Smooth muscle cell (in vitro differentiated cells): ENCODE data around the gene CRCP. TPM values are rescaled to one million over a fixed set of nuclear protein-coding genes. Genes with fewer than 3 reads are reported as not detected.
"Not testable (repeated sequence)": the region's sequence is repeated elsewhere in the genome, so short reads cannot be mapped to it uniquely, and the experiment has no call there.

Experiments
- DNase-seq: peaks from one replicate; lab custom pipeline; 2025; ENCODE audit not compliant: unreplicated experiment; lab: John Stamatoyannopoulos, UW
- H2AFZ ChIP-seq: fragments of 200-600 bp; sonication (generic); 2 replicates; pipeline ENCODE4 v1.6.0; 2016; ENCODE audit warnings: antibody characterized with exemption, low read depth, mild to moderate bottlenecking
- H3F3A ChIP-seq: fragments of 200-600 bp; sonication (generic); 2 replicates; pipeline ENCODE4 v1.6.0; 2017; ENCODE audit warnings: antibody characterized with exemption, low read depth
- H3K27ac ChIP-seq: fragments of 200-600 bp; sonication (generic); 2 replicates; pipeline ENCODE4 v1.5.1; 2016; ENCODE audit warnings: low read depth, mild to moderate bottlenecking
- H3K27me3 ChIP-seq: fragments of 200-600 bp; sonication (generic); 2 replicates; pipeline ENCODE4 v1.6.1; 2016; ENCODE audit warnings: low read depth, mild to moderate bottlenecking
- H3K36me3 ChIP-seq: fragments of 200-600 bp; sonication (generic); 2 replicates; pipeline ENCODE4 v1.5.1; 2016; ENCODE audit warnings: low read depth
- H3K4me1 ChIP-seq: fragments of 200-600 bp; sonication (generic); 2 replicates; pipeline ENCODE4 v1.5.1; 2016; ENCODE audit warnings: low read depth
- H3K4me2 ChIP-seq: fragments of 200-600 bp; sonication (generic); 2 replicates; pipeline ENCODE4 v1.6.0; 2016; ENCODE audit warnings: mild to moderate bottlenecking
- H3K4me3 ChIP-seq: fragments of 200-600 bp; sonication (generic); 2 replicates; pipeline ENCODE4 v1.5.1; 2016; ENCODE audit warnings: mild to moderate bottlenecking
- H3K79me2 ChIP-seq: fragments of 200-600 bp; sonication (generic); 2 replicates; pipeline ENCODE4 v1.6.0; 2016; ENCODE audit warnings: low read depth, mild to moderate bottlenecking
- H3K9ac ChIP-seq: fragments of 200-600 bp; sonication (generic); 2 replicates; pipeline ENCODE4 v1.6.0; 2016; ENCODE audit warnings: low read depth
- H3K9me3 ChIP-seq: fragments of 200-600 bp; sonication (generic); replicated peaks from 2 replicates; pipeline ENCODE4 v1.5.1; 2016; ENCODE audit warnings: low read depth
- H4K20me1 ChIP-seq: fragments of 200-600 bp; sonication (generic); 2 replicates; pipeline ENCODE4 v1.6.0; 2016; ENCODE audit warnings: low read depth
- CTCF ChIP-seq: fragments of 200-600 bp; sonication (generic); IDR thresholded peaks from 2 replicates; pipeline ENCODE4 v1.5.1; 2017; ENCODE audit warnings: borderline replicate concordance, mild to moderate bottlenecking, antibody characterized with exemption; ENCODE audit not compliant: insufficient read depth, poor library complexity, severe bottlenecking
- WGBS: methylation state at CpG from one replicate; pipeline ENCODE4 v1.1.7; 2016; ENCODE audit warnings: low lambda C conversion rate; 5-methylcytosine and 5-hydroxymethylcytosine counted together
- polyA plus RNA-seq: library from polyadenylated mRNA; unstranded; fragments of >200 nt; fragmentation: Nextera tagmentation; extraction: Ambion mirVana; gene quantifications from 2 replicates; pipeline ENCODE4 v1.2.1, GENCODE V29; 2016
- total RNA-seq: library from RNA; depleted of rRNA; stranded (reverse); fragments of >200 nt; gene quantifications from 2 replicates; pipeline ENCODE4 v1.2.3, GENCODE V29; 2014

The CRCP gene
- total and polyA plus RNA-seq, 2 experiments from 2014 or later: 13.6 to 13.7 TPM

- Histone ChIP-seq H3K36me3 (no peaks in the 10 kb centered on the region), H3K79me2 (no peaks in the 10 kb centered on the region), H3F3A (peaks cover 9% of the 10 kb centered on the region), H2AFZ (no peak overlapping the region), H3K4me1 (no peaks in the 10 kb centered on the region), H3K9me3 (no peaks in the 10 kb centered on the region), H3K9ac (no peak overlapping the region), H3K27me3 (no peaks in the 10 kb centered on the region), H3K27ac (peak overlapping the region; percentile 40), H3K4me3 (no peak overlapping the region), H3K4me2 (peak overlapping the region; percentile 34), H4K20me1 (peaks cover 2% of the 10 kb centered on the region)
- no peak for DNase-seq
- TF ChIP-seq CTCF: no peak
- 55% methylated on average over 3 of the region's 3 CpGs for WGBS
Observed at GRCh38 chr7:66150471-66150870, 35.8 kb downstream of the CRCP start.

- Histone ChIP-seq H3K4me3 (no peak overlapping the region), H3K36me3 (peaks cover 8% of the 10 kb centered on the region), H3K79me2 (no peaks in the 10 kb centered on the region), H4K20me1 (no peaks in the 10 kb centered on the region), H3K9ac (no peak overlapping the region), H3K27ac (peak overlapping the region; percentile 72), H2AFZ (no peak overlapping the region), H3K9me3 (no peaks in the 10 kb centered on the region), H3F3A (peaks cover 9% of the 10 kb centered on the region), H3K4me2 (peak overlapping the region; percentile 42), H3K4me1 (no peaks in the 10 kb centered on the region), H3K27me3 (no peaks in the 10 kb centered on the region)
- TF ChIP-seq CTCF: no peak
- WGBS: 12% methylated on average over 12 of the region's 12 CpGs
- DNase-seq: no peak
Observed at GRCh38 chr7:66152371-66153191, 37.9 kb downstream of the CRCP start.

- no peaks in the 10 kb centered on the region for H4K20me1 ChIP-seq
- no peak overlapping the region for H2AFZ ChIP-seq
- H3K36me3 ChIP-seq: peaks cover 18% of the 10 kb centered on the region
- no peak overlapping the region for H3K27ac ChIP-seq
- H3K4me3 ChIP-seq: no peak overlapping the region
- H3K79me2 ChIP-seq: no peaks in the 10 kb centered on the region
- no peak overlapping the region for H3K9ac ChIP-seq
- peaks cover 6% of the 10 kb centered on the region for H3K9me3 ChIP-seq
- no peaks in the 10 kb centered on the region for H3K27me3 ChIP-seq
- DNase-seq: no peak
- no peak for TF ChIP-seq CTCF
- peaks cover 9% of the 10 kb centered on the region for H3F3A ChIP-seq
- 97% methylated on average over 11 of the region's 11 CpGs for WGBS
- H3K4me2 ChIP-seq: no peak overlapping the region
- no peaks in the 10 kb centered on the region for H3K4me1 ChIP-seq
Observed at GRCh38 chr7:66153691-66154090, 39.0 kb downstream of the CRCP start.

DNA sequence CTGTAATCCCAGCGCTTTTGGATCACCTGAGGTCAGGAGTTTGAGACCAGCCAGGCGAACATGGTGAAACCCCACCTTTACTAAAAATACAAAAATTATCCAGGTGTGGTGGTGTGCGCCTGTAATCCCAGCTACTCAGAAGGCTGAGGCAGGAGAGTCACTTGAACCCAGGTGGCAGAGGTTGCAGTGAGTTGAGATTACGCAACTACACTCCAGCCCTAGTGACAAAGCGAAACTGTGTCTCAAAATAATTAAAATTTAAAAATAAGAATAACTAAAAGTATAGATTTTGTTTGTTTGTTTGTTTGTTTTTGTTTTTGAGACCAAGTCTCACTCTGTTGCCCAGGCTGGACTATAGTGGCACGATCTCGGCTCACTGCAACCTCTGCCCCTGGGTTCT lies 41.4 kb downstream of the CRCP start:
- H3K36me3 ChIP-seq: peaks cover 18% of the 10 kb centered on the region
- H3K4me1 ChIP-seq, H3K27ac ChIP-seq, H4K20me1 ChIP-seq, H3F3A ChIP-seq, H3K79me2 ChIP-seq, H3K4me2 ChIP-seq, H2AFZ ChIP-seq, H3K27me3 ChIP-seq, DNase-seq, H3K9me3 ChIP-seq, H3K4me3 ChIP-seq, H3K9ac ChIP-seq: not testable (repeated sequence)
- 98% methylated on average over 7 of the region's 7 CpGs for WGBS
